Activated CD8-positive, alpha-beta memory T cell treated with anti-CD3 and anti-CD28 coated beads, Interleukin-2, amount 50 U/mL, for 24 hours (primary cell): ENCODE data around the gene KRT9.
"Not testable (repeated sequence)": the region's sequence is repeated elsewhere in the genome, so short reads cannot be mapped to it uniquely, and the experiment has no call there.

Experiments used
- DNase-seq: peaks from one replicate; pipeline ENCODE4 v3.0.0-alpha.2; 2020; ENCODE audit errors: extremely low read depth

Gene KRT9

DNA sequence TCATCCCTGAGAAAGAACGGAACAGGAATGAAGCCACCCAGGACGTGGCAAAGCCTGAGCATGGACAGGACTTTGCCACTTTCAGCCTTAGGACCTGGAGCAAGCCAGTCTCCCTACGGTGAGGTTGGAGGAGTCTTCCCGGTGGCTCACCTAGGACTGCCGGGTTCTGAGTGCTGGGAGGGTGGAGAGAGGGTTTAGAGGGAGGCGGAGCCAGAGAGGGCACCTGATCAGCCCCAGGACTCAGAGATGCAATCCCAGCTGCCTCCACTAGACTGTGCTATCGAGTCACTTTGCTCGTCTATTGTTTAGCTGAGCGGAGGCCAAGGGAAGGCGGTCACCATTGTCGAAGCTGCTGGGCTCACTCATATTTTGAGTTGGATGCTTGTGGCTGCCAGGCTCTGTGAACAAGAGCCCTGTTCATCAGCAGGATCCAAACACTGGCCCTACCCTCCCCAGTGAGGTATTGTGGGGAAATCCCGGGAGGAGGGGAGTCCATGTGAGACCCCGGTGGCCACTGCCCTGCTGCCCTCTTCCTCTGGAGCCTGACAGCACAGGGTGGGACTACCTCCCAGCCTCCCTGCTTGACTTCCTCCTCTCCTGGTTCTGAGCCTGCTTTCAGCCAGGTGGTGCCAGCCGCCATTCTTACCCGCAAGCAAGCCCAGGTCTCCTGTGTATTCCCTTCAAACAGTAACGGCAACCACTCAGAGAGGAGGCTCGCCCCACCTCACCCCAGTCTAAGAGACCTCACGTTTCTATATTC lies 7.8 kb upstream of the KRT9 start:
- DNase-seq: peak; percentile 39

DNA sequence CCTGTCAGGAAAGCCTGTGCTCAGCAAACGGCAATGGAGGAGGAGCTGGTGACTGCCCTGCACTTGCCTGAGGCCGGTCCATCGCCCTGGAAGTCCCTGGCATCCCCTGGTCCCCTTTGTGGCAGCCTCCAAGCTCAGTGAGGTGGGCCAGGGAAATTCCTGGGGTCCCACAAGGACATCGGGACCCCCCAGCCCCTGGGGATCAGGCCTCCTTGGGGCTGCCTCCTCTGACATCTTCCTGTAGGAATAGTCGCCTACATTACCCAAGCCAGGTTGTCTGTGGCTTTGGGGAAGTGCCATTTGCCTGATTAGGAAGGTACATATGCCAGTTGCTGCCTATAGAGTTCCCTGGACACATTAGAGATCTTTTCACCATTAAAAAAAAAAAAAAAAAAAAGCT lies 7.1 kb upstream of the KRT9 start:
- DNase-seq: no peak

DNA sequence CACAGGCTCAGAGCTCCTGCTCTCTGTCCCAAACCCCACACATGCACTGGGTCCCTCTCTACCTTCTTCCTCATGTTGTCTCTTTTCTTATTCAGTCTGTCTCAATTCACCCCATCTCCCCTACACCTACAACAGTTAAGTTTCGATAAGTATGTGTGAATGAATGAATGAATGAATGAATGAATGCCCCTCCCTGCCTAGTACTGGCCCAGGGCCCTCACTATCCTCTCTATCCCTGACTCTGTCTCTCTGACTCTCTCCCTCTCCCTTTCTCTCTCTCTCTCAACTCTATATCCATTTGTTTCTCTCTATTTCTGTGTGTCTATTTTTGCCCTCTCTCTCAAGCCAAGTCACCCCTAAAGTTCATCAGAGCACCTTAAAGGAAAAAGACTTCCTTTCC lies 6.7 kb upstream of the KRT9 start:
- DNase-seq: no peak

DNA sequence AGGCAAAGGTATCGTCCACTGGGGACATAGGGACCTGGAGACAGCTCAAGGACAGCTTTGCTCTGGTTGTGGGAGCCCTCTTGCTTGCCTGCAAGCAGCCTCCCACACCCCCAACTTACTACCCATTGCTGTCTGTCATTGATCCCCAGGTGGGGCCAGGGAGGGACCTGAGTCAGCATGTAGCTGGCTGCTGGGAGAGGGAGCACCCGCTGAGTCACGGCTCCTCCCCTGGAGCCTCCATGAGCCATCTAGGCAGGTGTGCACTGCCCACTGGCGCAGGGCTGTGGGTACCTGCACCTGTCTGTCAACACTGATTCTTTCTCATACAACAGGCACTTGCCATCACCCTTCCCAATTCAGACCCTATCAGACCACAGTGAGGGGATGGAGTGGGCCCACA lies 4.9 kb upstream of the KRT9 start:
- not testable (repeated sequence) for DNase-seq

DNA sequence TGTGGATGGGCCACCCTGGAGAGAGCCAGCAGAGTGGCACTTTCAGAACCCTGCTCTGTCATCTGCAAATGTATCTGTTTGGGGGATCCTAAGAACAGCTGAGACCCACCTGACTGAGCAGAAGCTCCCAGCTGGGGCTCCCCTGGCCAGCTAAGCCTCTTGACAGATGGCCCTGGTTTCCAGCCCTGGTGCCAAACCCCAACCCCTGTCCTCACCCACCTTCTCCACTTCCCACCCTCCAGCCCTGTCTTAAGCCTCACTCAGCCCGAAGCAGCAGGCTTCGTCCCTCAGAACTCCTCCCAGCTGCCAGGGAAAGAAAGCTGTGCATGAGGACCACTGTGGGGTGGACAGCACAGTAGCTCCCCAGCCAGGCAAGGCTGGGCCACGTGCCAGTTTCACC lies 3.5 kb upstream of the KRT9 start:
- DNase-seq: no peak

DNA sequence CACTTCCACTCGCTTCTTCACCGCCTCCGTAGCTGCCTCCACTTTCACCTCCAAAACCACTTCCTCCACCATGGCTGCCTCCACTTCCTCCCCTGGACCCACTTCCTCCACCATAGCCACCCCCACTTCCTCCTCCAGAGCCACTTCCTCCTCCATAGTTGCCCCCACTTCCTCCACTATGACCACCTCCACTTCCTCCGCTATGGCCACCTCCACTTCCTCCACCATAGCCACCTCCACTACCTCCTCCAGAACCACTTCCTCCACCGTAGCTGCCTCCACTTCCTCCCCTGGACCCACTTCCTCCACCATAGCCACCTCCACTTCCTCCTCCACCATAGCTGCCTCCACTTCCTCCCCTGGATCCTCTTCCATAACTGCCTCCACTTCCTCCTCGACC lies 4.5 kb downstream of the KRT9 start:
- DNase-seq: no peak

DNA sequence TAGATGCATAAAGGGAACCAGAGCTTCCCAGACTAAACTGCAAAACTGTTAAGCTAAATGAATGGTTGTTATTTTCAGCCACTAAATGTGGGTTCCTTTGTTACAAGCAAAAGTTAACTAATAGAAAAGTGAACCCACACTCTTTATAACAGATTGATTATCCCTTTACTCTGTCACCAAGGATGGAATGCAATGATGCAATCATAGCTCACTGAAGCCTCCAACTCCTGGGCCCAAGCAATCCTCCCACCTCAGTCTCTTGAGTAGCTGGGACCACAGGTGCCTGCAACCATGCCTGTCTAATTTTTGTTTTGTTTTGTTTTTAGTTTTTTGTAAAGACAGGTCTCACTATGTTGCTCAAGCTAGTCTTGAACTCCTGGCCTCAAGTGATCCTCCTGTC lies 6.5 kb downstream of the KRT9 start:
- DNase-seq: no peak

DNA sequence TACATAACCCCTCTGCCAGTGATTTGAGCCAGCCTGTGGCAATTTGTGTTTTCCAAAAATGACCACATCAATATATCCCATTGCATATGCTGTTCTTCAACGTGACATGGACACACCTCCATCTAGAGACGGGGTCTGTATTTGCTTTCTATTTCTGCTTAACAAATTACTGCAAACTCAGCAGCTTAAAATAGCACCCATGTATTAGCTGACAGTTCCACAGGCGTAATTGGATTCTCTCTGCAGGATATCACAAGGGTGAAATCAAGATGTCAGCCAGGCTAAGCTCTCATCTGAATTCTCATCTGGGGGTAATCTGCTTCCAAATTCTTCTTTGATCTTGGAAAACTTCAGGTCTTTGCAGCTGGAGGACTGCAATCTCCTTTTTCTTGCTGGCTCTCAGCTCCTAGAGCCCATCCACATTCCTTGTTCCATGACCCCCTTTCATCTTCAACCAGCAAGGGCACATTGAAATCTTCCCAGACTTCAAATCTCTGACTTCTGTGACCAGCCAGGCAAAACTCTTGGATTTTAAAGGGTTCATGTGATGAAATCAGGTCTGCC lies 8.2 kb downstream of the KRT9 start:
- no peak for DNase-seq

DNA sequence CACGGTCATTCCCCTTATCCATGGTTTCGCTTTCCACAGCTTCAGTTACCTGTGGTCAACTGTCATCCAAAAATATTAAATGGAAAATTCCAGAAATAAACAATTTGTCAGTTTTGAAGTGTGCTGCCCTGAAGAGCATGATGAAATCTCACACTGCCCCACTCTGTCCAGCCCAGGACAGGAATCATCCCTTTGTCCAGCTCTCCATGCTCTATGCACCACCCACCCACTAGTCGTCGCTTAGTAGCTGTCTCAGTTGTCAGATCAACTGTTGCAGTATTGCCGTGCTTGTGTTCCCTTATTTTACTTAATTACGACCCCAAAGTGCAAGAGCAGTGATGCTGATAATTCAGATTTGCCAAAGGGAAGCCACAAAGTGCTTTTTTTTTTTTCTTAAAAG lies 10.3 kb downstream of the KRT9 start:
- no peak for DNase-seq

DNA sequence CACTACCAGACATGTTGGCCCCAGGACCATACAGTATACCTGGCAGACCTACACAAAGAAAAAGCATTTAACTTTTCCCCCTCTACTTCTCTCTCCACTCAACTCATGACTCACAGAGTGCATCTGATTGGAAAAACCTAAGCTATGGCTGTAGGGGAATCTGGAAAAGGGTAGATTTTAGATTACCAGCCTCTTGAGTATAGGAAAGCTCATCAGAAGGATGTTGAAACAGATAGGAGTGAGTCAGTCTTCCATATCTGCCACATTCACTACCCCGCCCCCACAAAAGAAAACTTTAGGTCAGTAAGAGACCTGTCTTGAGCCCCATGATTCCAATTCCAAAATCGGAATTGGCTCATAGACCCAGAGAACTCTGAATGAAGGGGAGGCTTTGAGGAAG lies 12.3 kb downstream of the KRT9 start:
- no peak for DNase-seq

DNA sequence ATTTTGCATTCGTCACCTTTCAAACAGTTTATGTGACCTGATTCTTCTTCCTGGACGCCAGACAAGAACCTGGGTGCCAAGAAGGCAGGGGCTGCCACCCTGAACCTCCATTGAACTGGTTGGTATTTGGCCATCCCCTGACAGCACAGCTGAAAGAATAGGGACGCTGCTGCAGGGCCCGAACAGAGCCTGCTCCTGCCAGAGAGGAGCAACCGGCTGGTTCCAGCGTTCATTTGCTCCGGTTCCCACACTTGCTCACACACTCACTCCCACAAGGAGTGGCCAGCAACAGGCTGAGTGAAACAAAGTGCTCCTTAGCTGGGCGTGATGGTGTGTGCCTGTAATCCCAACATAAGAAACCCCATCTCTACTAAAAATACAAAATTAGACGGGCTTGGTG lies 14.9 kb downstream of the KRT9 start:
- no peak for DNase-seq

DNA sequence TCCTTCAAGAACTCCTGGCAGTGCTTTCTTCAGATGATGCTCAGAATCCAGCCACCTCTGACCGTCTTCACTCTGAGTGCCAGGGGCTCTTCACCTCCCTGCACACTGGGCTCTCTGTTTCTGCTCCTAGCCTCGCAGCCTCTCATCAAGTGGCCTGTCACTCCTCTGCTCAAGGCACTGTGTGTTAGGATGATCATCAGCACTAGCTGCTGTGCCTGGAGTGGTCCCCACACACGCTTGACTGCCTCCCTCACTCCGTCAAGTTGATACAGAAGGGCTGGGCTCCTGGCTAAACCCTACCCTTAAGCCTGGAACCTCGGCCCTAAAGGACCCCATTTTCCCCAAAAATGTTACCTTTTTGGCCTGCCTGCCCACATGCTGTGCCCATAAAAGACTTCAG lies 15.6 kb downstream of the KRT9 start:
- no peak for DNase-seq

DNA sequence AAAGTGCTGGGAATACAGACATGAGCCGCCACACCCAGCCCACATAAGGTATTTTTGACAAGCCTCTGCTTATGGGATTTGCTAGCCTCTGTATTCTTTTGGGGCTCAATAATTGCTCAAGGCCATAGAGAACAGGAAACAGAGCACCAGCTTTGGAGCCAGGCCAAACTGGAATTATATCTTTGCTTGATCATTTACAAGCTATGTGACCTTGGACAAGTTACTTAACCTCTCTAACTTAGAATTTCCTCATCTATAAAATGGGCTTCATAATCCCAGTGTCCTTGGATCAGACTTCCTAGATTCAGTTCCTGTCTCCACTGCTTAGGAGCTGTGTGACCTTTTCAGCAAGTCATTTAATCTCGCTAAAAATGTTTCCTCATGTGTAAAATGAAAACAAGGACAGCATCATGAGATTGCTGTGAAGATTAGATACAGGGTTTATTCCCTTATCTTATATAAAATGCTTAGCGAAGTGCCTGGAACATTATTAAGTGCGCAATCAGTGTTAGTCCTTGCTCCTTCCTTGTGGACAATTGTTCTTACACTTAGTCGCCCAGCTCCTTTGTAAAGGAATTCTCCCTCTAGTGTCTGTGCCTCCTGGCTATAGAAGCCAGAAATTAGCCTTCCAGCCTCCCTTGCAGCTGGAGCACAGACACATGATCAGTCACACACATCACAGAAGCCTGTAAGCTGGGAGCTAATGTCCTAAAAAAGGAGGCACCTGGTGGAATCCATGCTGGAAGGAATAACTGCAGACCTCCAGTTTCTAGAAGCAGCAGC lies 16.6 kb downstream of the KRT9 start:
- DNase-seq: no peak

DNA sequence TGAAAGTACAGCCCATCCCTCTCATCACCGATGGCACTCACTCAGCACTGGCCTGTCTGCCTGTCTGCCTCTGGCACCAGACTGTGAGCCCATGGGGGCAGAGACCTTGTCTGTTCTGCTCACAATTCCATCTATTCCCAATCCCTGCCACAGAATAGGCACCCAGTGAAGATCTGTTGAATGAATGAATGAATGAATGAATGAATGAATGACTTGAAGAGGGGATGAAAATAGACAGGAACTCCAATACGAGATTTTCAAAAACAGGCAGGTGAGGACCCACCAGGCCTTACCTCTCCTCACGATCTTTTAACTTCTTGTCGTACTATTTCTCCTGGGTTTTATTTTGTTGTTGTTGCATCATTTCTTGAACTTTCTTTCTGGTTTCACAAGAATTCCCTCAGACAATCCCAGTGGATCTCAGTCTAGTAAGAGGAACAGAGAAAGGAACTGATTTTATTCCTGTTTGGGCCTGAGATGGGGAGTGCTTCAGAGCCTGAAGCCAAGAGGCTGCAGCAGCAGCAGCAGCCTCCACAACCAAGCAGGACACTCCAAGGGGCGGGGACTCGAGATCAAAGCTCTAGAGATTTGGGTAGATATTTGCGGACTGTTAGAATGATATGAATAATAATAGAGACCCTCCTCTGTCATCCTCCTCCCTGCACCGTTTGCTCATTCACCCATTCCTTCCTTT lies 17.7 kb downstream of the KRT9 start:
- DNase-seq: no peak

DNA sequence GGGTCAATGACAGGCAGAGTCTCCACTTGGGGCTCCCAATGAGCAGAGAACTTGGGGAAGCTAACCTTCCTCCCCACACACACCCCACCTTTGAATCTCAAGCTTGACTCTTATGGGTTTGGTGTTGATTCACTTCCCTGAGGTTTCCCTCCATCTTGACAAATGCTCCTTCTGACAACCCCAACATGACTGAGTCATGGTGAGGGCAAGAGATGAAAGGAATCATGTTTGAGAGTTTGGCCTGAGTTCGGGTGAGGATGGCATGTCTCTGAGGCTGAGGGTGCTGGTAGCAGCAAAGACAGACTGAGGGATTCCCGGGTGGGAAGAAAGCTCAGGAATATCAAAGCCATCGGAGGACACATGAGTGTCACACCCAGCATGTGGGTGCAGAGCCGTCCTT lies 18.7 kb downstream of the KRT9 start:
- no peak for DNase-seq

DNA sequence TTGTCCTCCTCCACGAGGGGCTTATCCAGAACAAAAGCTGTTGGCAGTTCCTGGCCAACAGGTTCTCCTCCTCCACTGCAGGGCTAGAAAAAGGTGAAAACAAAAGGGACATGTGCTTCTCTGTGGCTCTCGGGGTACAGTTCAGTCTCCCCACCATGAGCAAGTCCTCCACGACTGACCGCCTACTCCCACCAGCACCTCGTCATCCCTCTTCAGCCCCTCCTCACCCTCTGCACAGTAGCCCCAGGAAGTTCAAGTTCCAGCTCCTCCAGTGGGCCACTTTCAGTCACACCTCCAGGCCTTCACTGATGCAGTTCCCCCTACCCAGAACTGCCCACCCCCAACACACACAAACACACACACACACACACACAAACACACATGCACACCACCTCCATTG lies 19.4 kb downstream of the KRT9 start:
- no peak for DNase-seq

DNA sequence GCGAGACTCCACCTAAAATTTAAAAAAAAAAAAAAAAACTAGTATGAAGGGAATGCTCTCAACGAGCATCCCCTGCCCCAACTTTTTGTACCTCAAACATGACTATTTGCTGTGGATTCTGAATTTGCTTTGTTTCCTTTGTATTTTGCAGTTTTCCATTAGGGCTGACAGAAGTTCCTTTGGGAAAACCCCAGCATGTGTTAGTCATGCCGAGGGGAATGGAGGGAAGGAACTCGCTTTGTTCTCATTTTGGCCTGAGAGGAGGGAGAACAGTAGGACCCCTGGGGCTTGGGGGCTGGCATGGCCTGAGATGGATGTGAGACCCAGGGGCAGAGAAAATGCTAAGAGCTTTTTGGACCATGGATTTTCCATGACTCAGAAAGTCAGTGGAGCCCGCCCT lies 20.5 kb downstream of the KRT9 start:
- DNase-seq: no peak

DNA sequence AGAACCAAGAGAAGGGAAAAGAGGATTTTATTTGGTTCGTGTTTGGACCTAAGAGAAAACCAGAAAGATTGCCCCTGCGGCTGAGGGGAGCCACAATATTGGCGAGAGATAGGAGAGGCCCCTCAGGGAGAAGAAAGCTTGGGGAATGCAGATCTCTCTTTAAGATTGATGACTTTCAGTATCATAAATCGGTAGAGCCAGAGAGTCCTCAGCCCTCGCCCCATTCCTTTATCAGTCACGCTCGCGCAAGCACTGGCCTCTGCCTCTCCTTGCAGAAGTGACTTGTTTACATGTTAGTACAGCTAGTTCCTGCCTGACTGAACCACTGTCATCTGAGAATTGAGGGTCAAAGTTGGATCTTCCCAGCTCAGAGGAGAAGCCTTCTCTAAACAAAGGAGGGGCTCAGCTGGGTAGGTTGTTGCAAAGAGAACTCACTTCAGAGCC lies 22.2 kb downstream of the KRT9 start:
- no peak for DNase-seq

DNA sequence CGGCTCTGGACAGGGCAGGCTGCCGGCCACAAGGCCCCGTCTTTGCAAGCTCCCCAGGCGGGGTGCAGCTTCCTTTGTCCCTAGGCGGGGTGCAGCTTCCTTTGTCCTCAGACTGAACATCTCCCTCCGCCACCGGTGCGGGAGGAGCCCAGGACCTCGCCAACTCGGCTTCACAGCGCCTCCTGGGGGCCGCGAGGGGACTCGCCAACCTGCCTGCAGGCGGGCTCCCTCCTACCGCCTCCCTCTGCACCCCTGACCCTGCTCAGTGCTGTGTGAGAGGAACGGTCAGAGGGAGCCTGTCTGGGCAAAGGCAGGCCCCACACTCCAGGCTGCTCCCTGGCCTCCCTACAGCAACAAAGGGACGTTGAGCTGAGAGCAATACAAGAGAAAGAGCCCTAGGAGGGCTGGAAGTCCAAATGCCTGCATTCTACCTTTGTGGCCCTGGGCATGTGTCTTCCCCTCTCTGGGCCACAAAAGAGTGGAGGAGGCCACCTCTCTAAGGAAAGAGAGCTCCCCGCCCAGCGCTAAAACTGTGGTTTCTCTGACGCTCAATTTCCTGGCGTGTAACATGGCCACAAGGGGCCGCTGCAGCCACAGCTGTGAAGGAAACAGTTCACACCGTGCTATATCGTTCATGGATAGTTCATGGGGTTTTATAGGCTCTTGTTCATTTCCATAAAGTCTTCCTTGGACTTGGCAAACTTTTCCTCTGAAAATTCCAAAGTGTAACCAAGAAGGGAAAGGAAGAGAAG lies 22.8 kb downstream of the KRT9 start:
- peak; percentile 58 for DNase-seq

DNA sequence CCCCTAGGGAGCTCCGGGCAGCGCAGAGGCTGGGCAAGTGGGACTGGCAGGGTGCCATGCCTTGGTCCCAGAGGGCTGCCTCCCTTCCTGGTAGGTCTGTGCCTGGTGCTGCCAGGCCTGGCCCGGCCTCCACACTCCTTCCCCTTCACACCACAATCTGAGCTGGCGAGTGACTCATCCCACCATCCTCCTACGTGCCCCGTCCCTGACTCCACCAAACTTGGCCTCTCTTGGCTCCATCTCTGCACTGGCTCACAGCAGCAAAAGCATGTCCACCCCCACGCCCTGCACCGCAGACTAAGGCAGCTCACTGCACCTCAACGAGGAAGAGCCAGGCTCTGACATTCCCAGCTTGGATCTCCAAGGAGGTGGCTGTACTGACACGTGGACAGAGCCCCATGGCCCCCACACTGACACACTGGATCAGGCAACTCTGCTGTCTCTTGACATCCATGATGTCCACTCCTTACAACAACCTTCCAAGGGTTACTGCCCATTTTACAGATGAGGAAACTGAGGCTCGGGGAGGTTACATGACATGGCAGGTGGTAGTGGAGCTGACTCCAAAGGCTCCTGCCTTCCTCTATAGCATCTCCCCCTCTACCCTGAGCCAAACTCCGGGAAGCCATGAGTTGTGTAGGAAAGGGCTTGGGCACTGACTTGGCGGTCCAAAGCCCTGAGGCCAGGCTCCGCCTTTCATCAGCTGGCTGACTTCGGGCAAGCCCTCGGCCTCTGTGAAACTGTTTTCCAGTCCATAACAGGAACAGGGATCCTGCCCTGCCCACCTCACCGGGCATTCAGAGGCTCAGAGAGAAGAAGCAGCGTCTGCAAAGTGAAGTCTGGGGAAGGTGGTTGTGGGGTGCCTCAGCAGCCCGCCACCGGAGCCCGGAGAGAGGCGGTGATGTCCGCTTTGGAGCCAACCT lies 23.7 kb downstream of the KRT9 start:
- peak; percentile 50 for DNase-seq

DNA sequence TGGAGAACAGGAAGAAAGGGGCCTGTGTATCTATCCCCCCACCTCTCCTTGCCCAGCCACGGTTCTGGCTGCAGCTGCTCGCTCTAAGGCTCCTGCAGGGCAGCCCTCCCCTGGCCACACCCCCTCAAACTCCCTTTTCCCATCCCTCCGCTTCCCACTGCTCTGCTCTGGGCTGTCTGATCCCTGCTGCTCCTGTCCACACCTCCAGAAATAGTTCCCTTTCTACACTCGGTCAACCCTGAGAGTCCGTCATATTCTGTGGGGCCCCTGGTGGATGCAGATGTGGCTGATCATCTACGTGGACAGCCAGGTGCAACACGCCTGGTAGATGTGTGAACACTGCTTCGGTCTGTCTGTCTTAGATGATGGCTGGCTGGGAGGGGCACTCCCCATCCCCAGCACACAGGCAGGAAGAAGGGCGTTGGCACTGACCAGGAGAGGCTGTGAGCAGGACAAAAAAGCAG lies 24.4 kb downstream of the KRT9 start:
- DNase-seq: no peak
